IMR-90 (cell line): ENCODE results near the gene VSNL1. TPM values are rescaled to one million over a fixed set of nuclear protein-coding genes. Genes with fewer than 3 reads are reported as not detected.

Source experiments
- ATAC-seq: fragments of 200-7000 bp; cut with Tn5 transposase; 2 replicates; pipeline ENCODE4 v1.9.1; 2020; ENCODE audit warnings: low read depth, mild to moderate bottlenecking, moderate library complexity
- BruUV-seq: library from RNA; stranded (reverse); fragments of 400-500 nt; replicated peaks from 2 replicates; lab custom pipeline; 2021; lab: Mats Ljungman, UMichigan
- CTCF ChIA-PET: fragments of 300-600 bp; formaldehyde crosslinking; extraction: SDS; loops from one replicate; lab custom pipeline; 2021; ENCODE audit warnings: antibody characterized with exemption; lab: Yijun Ruan, JAX
- POLR2A ChIA-PET: fragments of 300-600 bp; sonication (Branson Sonifier 250); formaldehyde crosslinking; loops from one replicate; lab custom pipeline; 2022; ENCODE audit warnings: antibody characterized with exemption; ENCODE audit not compliant: unreplicated experiment; lab: Charles Lee
- DNase-seq: peaks from one replicate; pipeline ENCODE4 v3.0.0; 2013
- H2AFZ ChIP-seq: replicated peaks from 2 replicates; pipeline ENCODE3; 2013; ENCODE audit warnings: low read length, mild to moderate bottlenecking; ENCODE audit not compliant: poor library complexity
- H2AK5ac ChIP-seq: 2 replicates; pipeline ENCODE4 v1.6.1; 2013; ENCODE audit warnings: low read depth, low read length, inconsistent platforms
- H2AK9ac ChIP-seq: replicated peaks from 2 replicates; pipeline ENCODE3; 2013; ENCODE audit warnings: mild to moderate bottlenecking, low read depth, low read length, moderate library complexity; ENCODE audit not compliant: poor library complexity
- H2BK120ac ChIP-seq: 2 replicates; pipeline ENCODE4 v1.6.1; 2013; ENCODE audit warnings: low read depth, low read length, inconsistent platforms
- H2BK15ac ChIP-seq: 3 replicates; pipeline ENCODE4 v1.6.1; 2013; ENCODE audit warnings: low read depth, low read length, inconsistent platforms
- H2BK20ac ChIP-seq: 2 replicates; pipeline ENCODE4 v1.6.1; 2013; ENCODE audit warnings: low read depth, mild to moderate bottlenecking, inconsistent platforms, low read length, moderate library complexity
- H2BK5ac ChIP-seq: 2 replicates; pipeline ENCODE4 v1.6.1; 2013; ENCODE audit warnings: mild to moderate bottlenecking, low read depth, low read length, inconsistent platforms; ENCODE audit not compliant: poor library complexity, severe bottlenecking
- H3K14ac ChIP-seq: replicated peaks from 2 replicates; pipeline ENCODE4 v1.6.1; 2013; ENCODE audit warnings: low read depth, low read length, inconsistent platforms
- H3K18ac ChIP-seq: 2 replicates; pipeline ENCODE4 v1.6.1; 2013; ENCODE audit warnings: low read depth, low read length, control low read depth
- H3K23ac ChIP-seq: 2 replicates; pipeline ENCODE4 v1.6.1; 2013; ENCODE audit warnings: low read depth, low read length, inconsistent platforms
- H3K27ac ChIP-seq: 2 replicates; pipeline ENCODE4 v1.5.1; 2013; ENCODE audit warnings: mild to moderate bottlenecking, control low read depth, low read length; ENCODE audit not compliant: insufficient read depth
- H3K27me3 ChIP-seq: 2 replicates; pipeline ENCODE4 v1.6.1; 2013; ENCODE audit warnings: low read length; ENCODE audit not compliant: control insufficient read depth, insufficient read depth
- H3K36me3 ChIP-seq: 2 replicates; pipeline ENCODE4 v1.6.1; 2013; ENCODE audit warnings: low read length, mixed read lengths; ENCODE audit not compliant: control insufficient read depth, insufficient read depth
- H3K4ac ChIP-seq: 2 replicates; pipeline ENCODE4 v1.6.1; 2013; ENCODE audit warnings: low read depth, low read length, inconsistent platforms
- H3K4me1 ChIP-seq: 2 replicates; pipeline ENCODE4 v1.6.1; 2013; ENCODE audit warnings: low read length, mixed read lengths; ENCODE audit not compliant: control insufficient read depth, insufficient read depth
- H3K4me2 ChIP-seq: 2 replicates; pipeline ENCODE4 v1.6.1; 2013; ENCODE audit warnings: low read depth, mild to moderate bottlenecking, control low read depth, low read length, moderate library complexity
- H3K4me3 ChIP-seq: 2 replicates; pipeline ENCODE4 v1.5.1; 2013; ENCODE audit warnings: low read depth, mild to moderate bottlenecking, control low read depth, low read length, moderate library complexity; ENCODE audit not compliant: insufficient read depth
- H3K56ac ChIP-seq: 2 replicates; pipeline ENCODE4 v1.6.1; 2013; ENCODE audit warnings: low read length, inconsistent platforms; ENCODE audit not compliant: insufficient read depth; ENCODE audit errors: extremely low read depth
- H3K79me1 ChIP-seq, 2 experiments: 2 replicates each; pipeline ENCODE4 v1.6.1; 2013; ENCODE audit warnings: low read length in 2 of 2, inconsistent platforms in 1 of 2, low read depth in 1 of 2
- H3K9ac ChIP-seq: 2 replicates; pipeline ENCODE4 v1.6.1; 2013; ENCODE audit warnings: low read depth, low read length, control low read depth
- H3K9me1 ChIP-seq: 2 replicates; pipeline ENCODE4 v1.6.1; 2013; ENCODE audit warnings: low read length, inconsistent platforms; ENCODE audit not compliant: insufficient read depth
- H3K9me3 ChIP-seq: 2 replicates; pipeline ENCODE4 v1.6.1; 2013; ENCODE audit warnings: low read length; ENCODE audit not compliant: control insufficient read depth, insufficient read depth
- H4K20me1 ChIP-seq: 2 replicates; pipeline ENCODE4 v1.6.1; 2013; ENCODE audit warnings: low read length, inconsistent platforms; ENCODE audit not compliant: insufficient read depth
- H4K5ac ChIP-seq: 2 replicates; pipeline ENCODE4 v1.6.1; 2013; ENCODE audit warnings: mild to moderate bottlenecking, low read depth, low read length, control low read depth
- H4K8ac ChIP-seq, 2 experiments: 2 replicates each; pipeline ENCODE4 v1.6.1; 2013; ENCODE audit warnings: low read depth in 2 of 2, low read length in 2 of 2, control low read depth in 1 of 2, inconsistent platforms in 1 of 2
- H4K91ac ChIP-seq: 2 replicates; pipeline ENCODE4 v1.6.1; 2013; ENCODE audit warnings: low read depth, low read length, inconsistent platforms; ENCODE audit not compliant: insufficient read depth
- BHLHE40 ChIP-seq: fragments of 150-350 bp; IDR thresholded peaks from 2 replicates; pipeline ENCODE4 v1.6.1; 2016; ENCODE audit warnings: mild to moderate bottlenecking, low read depth, low read length
- CEBPB ChIP-seq: IDR thresholded peaks from 2 replicates; pipeline ENCODE4 v1.6.1; 2012; ENCODE audit warnings: low read depth, low read length, improper control_type of control experiment
- CHD1 ChIP-seq: IDR thresholded peaks from 2 replicates; pipeline ENCODE4 v1.6.1; 2012; ENCODE audit warnings: low read depth, low read length, improper control_type of control experiment
- MAFK ChIP-seq: IDR thresholded peaks from 2 replicates; pipeline ENCODE4 v1.6.1; 2012; ENCODE audit warnings: low read depth, low read length, improper control_type of control experiment
- MAZ ChIP-seq: IDR thresholded peaks from 2 replicates; pipeline ENCODE4 v1.6.1; 2012; ENCODE audit warnings: low read depth, mild to moderate bottlenecking, low read length, improper control_type of control experiment, moderate library complexity, borderline replicate concordance
- MXI1 ChIP-seq: IDR thresholded peaks from 2 replicates; pipeline ENCODE4 v1.6.1; 2012; ENCODE audit warnings: low read depth, mild to moderate bottlenecking, low read length, moderate library complexity, borderline replicate concordance
- NFE2L2 ChIP-seq: fragments of 150-350 bp; IDR thresholded peaks from 2 replicates; pipeline ENCODE4 v1.6.1; 2016; ENCODE audit warnings: low read depth, mild to moderate bottlenecking, low read length
- POLR2A ChIP-seq: IDR thresholded peaks from 2 replicates; pipeline ENCODE4 v1.6.1; 2012; ENCODE audit warnings: mild to moderate bottlenecking, low read depth, low read length
- RAD21 ChIP-seq: IDR thresholded peaks from 2 replicates; pipeline ENCODE4 v1.6.1; 2012; ENCODE audit warnings: low read length, improper control_type of control experiment
- RCOR1 ChIP-seq: IDR thresholded peaks from 2 replicates; pipeline ENCODE4 v1.6.1; 2012; ENCODE audit warnings: mild to moderate bottlenecking, low read length, improper control_type of control experiment; ENCODE audit not compliant: insufficient replicate concordance
- RFX5 ChIP-seq: IDR thresholded peaks from 2 replicates; pipeline ENCODE4 v1.8.0; 2012; ENCODE audit warnings: low read depth, mild to moderate bottlenecking, low read length, moderate library complexity
- SMC3 ChIP-seq: fragments of 150-350 bp; IDR thresholded peaks from 2 replicates; pipeline ENCODE4 v1.6.1; 2016; ENCODE audit warnings: low read depth, mild to moderate bottlenecking, antibody characterized with exemption, low read length, moderate library complexity
- USF2 ChIP-seq: fragments of 150-350 bp; IDR thresholded peaks from 2 replicates; pipeline ENCODE4 v1.6.1; 2017; ENCODE audit warnings: mild to moderate bottlenecking, antibody characterized with exemption, low read length, low read depth
- WGBS, 2 experiments: methylation state at CpG; one replicate each; pipeline versions ENCODE4 v1.1.5 to v1.1.7; 2013; ENCODE audit warnings: missing lambda C conversion rate in 2 of 2; ENCODE audit not compliant: insufficient read length in 1 of 2; ENCODE audit errors: extremely low coverage in 2 of 2; 5-methylcytosine and 5-hydroxymethylcytosine counted together
- dilution Hi-C: fragments of 300-500 bp; cut with HindIII; formaldehyde crosslinking; loops from one replicate; pipeline ENCODE4 v1.14.3; 2018; ENCODE audit warnings: low sequenced_read_pairs; ENCODE audit not compliant: unreplicated experiment
- in situ Hi-C: fragments of 300-500 bp; cut with MboI; formaldehyde crosslinking; loops from 3 replicates; pipeline ENCODE4 v1.14.3; 2019; ENCODE audit warnings: low sequenced_read_pairs, inconsistent platforms, mixed read lengths
- intact Hi-C: fragments of 100-400 bp; cut with micrococcal nuclease; formaldehyde crosslinking; loops from 2 replicates; pipeline ENCODE4 v1.10.0; 2022
- polyA plus RNA-seq, 3 experiments: library from polyadenylated mRNA; depleted of rRNA; stranded (reverse); fragments of >200 nt; gene quantifications; 2 replicates each; pipeline ENCODE4 v1.2.3, GENCODE V29; 2012; ENCODE audit warnings: low replicate concordance in 1 of 3
- total RNA-seq: library from RNA; depleted of rRNA; stranded (reverse); fragments of >200 nt; gene quantifications from 2 replicates; pipeline ENCODE4 v1.2.3, GENCODE V29; 2012
- TF ChIP-seq, protein P1 (sequence below): fragments of 150-350 bp; IDR thresholded peaks from 2 replicates; pipeline ENCODE4 v1.6.1; 2016; ENCODE audit warnings: low read depth, mild to moderate bottlenecking, low read length, moderate library complexity, borderline replicate concordance

VSNL1 gene
- total and polyA plus RNA-seq, 2 of the 4 experiments (the other 2 are of a cell fraction), result 0.32 to 0.36 TPM

DNA sequence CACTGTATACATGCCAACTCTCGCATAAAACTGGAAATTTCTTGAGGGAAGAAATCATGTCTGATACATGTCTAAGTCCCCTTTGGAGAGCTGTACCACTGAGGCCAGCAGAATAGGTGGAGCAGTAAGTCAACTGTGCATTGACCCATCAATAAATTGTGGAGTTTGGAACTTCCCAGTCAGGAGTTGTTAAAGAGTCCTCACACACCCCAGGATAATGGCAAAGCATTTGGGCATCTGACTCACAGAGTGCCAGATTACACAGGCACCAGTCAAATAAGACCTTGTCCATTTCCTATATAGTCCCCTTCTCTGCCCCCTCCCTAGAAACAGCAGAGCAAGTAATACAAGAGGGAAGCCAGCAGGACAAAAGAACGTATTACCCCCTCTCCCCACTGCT lies 10.4 kb downstream of the VSNL1 start:
- Histone ChIP-seq H3K4me3 (no peak overlapping the region), H3K9me1 (no peaks in the 10 kb centered on the region), H2BK120ac (no peak overlapping the region), H4K8ac (no peak overlapping the region), H3K79me1 (no peaks in the 10 kb centered on the region), H3K27ac (no peak overlapping the region), H3K14ac (no peak overlapping the region), H4K91ac (no peak overlapping the region), H3K9me3 (no peaks in the 10 kb centered on the region), H3K4me2 (no peak overlapping the region), H4K5ac (no peak overlapping the region), H3K4ac (no peak overlapping the region), H3K4me1 (no peaks in the 10 kb centered on the region), H3K56ac (no peak overlapping the region), H2AFZ (no peak overlapping the region), H2BK20ac (no peak overlapping the region), H2BK15ac (no peak overlapping the region), H2AK5ac (no peak overlapping the region), H2BK5ac (no peak overlapping the region), H3K18ac (no peak overlapping the region), H3K27me3 (0 out of 2 replicates have a peak, but pooled peaks cover 2% of the 10 kb centered on the region), H3K9ac (no peak overlapping the region), H3K23ac (no peak overlapping the region), H2AK9ac (no peak overlapping the region), H3K36me3 (no peaks in the 10 kb centered on the region), H4K20me1 (no peaks in the 10 kb centered on the region)
- ChIA-PET CTCF (no interaction called here), POLR2A (no interaction called here)
- TF ChIP-seq CEBPB (no peak), CHD1 (no peak), NFE2L2 (no peak), RAD21 (no peak), RFX5 (no peak), MAZ (no peak), RCOR1 (no peak), BHLHE40 (no peak), POLR2A (no peak), USF2 (no peak), MAFK (no peak), MXI1 (no peak), SMC3 (no peak)
- TF ChIP-seq, protein P1, sequence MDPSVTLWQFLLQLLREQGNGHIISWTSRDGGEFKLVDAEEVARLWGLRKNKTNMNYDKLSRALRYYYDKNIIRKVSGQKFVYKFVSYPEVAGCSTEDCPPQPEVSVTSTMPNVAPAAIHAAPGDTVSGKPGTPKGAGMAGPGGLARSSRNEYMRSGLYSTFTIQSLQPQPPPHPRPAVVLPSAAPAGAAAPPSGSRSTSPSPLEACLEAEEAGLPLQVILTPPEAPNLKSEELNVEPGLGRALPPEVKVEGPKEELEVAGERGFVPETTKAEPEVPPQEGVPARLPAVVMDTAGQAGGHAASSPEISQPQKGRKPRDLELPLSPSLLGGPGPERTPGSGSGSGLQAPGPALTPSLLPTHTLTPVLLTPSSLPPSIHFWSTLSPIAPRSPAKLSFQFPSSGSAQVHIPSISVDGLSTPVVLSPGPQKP, result no peak
- intact Hi-C loops (no loop called here), in situ Hi-C loops (no loop called here), dilution Hi-C loops (no loop called here)
- ATAC-seq (no peak), DNase-seq (no peak)
- WGBS, 2 experiments, result no CpG with 5 or more reads among the region's 2 CpGs
- no TSS peak for BruUV-seq
